Fibroblast of the conjunctiva (primary cell): ENCODE data around the gene NAV2.
A peak's percentile ranks its signal among the peaks of the same experiment; 100 is the strongest.

ENCODE experiments used
- DNase-seq: peaks from one replicate; pipeline ENCODE4 v3.0.0-alpha.2; 2010; ENCODE audit warnings: low read depth

Gene NAV2

DNA sequence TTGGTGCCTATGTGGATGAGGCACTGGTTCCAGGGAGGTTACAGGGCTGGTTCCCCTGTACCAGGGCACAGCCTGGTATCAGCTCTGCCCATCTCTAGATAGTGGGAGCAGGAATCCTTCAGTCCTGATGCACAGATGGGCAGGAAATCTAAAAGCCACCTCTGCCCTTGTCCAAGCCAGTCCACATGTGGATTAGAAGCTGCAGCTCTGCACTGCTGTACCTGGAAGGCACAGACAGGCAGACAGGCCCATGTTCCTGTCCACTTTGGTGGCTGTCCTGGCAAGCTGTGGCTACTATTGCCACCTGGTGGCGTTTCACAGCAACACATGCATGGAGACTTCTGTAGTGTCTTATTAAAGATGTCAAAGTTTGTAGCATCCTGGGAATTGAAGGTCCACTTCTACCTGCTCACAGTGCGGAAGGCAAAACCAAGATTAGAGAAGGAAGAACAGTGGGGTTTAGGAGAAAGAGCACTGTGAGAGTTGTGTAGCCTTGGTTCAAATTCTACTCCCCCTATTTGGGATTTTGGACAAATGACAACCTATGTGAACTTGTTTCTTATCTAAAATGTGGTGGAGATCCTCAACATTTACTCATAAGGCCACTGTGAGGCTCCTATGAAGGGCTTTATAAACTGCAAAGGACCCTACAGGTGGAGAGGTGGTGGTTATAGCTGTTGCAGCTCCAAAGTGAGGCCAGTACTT, 30.1 kb downstream of the NAV2 start:
- peak; percentile 63 for DNase-seq

DNA sequence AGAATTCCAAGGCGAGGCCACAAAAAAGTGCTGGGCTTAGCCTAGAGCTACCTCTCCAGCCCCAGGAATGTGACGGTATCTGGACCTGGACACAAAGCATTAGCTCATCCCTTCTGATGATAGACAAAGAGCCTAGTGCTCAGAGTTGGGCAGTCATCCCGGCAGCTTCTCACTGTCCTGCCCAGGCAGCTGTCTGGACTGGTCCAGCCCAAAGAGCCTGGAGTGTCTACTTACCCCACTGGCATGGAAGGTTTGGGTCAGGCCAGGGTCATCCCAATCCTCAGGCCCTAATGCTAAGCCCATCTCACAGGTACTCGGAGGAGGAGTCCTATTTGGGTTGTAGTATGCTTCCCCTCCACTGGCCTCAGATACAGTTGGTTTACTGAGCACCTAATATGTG, 31.0 kb downstream of the NAV2 start:
- DNase-seq, result no peak

DNA sequence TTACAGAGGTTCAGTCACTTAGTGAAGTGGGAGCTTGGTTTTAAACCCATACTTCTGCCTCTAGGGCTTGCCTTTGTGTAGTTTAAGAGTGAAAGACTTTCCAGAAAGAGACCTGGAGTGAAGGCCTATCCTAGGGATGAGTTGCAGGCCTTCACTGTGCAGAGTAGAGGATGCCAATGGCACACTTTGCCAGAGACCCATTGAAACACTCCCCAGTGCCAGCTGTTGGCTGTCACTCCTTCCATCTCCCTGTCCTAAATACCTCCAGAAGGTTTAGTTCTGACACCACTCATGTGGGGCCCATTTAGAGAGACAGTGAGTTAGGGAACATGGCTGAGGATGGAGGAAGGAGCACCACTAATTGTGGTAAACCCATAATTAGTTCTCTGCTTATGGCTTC, 31.5 kb downstream of the NAV2 start:
- DNase-seq, result no peak

DNA sequence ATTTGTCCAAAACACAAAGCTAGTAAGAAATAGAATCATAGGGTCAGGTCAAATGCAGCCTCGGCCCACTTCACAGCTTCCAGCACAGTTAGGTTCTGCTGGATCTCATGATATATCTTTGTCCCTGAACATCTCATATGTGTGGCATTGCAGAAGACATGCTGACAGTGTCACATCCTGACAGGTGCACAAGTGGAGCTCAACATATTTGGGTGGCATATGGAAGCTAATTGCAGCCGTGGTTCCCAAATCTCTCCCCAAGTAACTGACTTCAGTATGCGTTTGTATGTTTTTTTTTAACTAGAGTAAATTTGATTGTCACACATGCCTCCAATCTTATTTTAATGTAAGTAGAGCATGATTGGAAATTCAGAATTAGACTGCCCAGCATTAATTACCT, 33.4 kb downstream of the NAV2 start:
- DNase-seq, result no peak

DNA sequence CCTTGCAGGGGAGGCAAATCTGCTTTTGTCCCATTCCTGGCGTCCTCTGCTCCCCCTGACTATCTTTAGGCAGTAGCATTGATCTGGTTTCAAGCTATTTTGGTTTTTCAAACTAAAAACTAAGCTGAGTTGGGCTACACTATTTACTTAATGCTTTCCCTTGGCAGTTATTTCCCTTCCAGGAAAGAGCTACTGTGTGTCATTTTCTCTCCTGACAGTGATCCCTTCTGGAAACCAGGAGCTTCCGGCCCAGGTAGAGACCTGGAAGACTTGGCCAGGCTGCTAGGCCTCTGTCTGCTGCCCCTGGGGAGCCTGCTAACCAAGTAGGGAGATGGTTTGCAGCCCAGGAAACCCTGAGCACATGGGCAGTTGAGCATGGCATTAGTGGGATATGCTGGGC, 35.0 kb downstream of the NAV2 start:
- no peak for DNase-seq

DNA sequence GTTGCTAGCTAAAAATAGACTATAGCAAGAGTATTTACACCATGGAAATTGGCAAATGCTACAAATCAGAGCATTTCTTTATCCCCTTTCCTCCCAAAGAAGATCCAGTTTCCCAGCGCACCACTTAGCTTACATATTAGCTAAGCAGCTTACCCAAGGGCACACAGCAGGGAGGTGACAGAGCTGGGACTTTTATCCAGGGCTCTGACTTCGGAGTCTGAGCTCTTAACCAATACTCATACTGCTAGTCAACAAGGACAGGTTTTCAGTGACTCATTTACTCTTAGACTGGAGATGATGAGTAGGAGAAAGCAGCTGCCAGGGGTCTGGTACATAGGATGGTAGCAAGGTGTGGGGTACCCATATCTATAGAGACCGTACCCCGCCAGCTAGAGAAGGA, 38.4 kb downstream of the NAV2 start:
- no peak for DNase-seq

DNA sequence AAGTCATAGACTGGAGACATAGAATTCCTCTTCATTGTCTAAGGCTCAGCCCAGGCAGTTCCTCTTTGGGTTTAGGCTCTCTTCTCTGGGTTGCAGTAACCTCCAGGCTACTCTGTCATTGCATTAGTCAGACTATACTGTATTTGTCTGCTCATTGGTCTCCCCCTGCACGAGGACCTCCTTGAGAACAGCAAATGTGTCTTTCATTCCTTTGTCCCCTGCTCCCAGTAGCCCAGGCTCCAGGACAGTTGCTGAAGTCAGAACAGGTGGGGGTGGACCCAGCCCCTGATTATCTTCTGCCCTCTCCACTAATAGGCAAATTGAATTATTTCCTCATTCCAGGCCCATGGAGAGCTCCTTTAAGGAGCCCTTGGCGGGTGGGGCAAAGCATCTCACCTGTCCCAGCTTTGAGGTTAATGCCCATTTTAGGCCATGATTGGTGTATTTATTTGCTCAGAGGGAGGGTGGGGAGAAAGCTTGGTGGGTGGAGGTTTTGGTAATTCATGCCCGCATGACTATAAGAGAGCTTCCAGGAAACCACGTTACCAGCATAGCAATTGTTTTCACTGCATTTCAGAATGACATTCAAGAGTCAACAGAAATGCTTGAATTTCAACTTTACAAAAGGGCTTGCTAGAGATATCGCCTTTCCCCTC, 40.9 kb downstream of the NAV2 start:
- DNase-seq, result no peak

DNA sequence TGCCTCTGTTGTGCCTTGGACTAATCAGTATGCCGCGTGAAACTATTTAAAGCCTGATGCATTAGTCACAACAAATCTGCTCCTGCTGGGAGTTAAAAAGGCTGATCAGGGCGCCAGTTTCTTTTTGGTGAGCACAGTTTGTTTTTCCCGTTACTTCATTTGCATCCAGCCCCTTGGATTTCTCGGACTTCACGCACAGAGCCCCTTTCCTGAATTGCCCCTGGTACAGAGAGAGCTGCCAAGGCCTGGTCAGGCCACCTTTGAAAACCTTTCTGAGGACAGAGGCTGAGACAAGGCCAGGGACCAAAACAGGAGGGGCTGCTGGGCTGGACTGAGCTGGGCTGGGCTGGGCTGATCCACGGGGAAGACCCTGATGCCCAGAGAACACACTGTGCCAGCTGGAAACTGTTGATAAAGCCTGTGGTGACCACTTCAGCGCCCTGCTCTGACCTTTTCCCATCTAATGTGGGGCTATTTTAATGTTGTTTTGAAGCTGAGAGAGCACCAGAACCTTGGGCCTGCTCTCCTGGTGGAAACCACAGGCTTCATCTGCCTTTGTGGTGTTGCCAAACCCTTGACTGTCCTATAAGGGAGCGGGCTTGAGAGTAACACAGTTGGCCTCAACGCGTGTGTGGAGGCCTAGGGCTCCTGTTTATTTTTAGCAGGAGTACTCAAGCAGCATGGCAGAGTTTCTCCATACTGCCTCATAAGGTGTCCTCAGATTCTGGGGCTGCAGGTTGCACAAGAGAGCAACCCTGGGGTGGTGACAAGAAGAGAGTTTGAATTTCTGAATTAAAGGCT, 44.2 kb downstream of the NAV2 start:
- no peak for DNase-seq

DNA sequence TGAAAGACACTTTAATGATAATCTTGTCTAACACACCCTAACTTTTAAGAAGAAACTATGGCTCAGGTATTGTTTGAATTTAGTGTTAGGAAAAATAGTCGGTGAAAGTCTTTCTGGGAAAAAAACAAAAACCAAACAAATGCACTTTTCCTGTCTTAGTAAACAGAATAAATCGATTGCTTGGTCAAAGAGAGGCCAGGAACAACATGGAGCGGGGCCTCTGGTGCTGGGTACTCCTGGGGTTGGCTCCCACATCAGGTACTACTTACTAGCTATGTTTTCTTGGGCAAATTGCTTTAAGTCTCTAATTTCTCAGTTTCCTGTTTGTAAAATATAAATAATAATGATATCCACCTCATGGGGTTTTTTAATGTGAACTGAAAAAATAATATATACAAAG, 46.8 kb downstream of the NAV2 start:
- DNase-seq, result no peak

DNA sequence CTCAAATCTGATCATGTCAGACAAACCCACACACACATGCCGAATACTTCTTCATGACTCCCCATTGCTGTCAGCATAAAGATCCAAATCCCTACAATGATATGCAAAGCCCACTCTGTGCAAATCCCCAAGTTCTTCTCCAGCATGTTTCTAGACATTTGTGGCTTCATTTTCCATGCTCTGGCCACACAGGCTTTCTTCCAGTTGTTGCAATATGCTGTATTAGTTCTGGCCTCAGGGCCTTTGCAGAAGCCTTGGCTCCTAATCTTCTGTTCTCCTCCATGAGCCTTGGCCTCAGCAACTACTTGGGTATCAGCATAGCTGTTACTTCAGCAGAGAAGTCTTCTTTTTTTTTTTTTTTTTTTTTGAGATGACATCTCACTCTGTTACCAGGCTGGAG, 49.6 kb downstream of the NAV2 start:
- no peak for DNase-seq

DNA sequence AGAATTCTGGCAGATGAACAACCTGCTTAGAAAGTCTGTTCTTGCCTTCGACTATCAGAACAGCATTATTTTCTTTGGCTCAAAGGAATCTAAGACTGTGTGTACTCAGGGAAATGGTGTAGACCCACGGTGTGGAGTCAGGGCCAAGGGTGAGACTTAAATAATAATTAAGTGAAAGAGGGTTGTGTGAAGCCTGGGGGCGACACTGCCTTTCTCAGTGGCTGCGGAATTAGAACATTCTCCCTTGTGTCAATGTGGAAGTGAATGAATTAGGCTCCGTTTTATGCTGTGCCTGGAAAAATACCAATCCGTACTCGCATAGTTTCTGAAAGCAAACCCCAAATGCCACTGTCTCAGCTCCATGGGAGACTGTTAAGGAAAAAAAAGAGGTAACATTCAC, 50.7 kb downstream of the NAV2 start:
- DNase-seq, result no peak

DNA sequence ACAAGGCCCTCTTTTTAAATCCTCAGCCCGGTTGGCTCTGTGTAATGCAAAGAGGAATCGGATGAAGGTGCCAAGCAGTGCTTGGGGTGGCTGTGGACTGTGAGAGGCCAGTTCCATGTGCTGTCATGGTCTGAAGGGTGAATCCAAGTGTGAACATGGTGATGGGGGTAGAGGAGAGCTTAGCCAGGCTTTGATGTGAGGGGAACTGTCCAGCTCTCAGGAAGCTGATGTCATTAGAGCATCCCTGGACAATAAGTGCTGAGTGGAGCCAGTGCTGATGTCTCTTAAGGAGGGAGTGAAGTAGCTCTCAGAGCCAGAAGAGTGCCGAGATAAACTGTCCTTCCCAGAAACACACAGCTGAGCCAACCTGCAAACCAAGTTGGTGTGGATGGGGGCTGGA, 53.6 kb downstream of the NAV2 start:
- DNase-seq, result no peak

DNA sequence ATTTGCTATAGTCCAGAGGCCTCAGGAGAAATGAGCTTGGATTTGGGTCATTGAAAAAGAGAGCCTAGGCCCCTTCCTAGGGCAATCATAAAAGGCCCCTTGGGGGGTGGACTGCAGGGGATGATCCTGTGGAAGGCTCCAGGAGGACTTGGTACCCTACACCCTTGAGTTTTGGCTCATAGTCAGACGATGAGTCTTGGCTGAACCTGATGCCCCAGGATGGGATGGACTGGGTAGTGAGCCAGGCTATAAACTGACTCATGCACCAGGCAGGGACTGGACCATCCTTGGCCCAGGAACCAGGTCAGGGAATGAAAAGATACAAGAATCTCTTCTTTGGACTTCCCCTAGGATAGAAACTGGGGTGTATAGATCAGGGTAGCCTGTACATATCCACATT, 54.2 kb downstream of the NAV2 start:
- no peak for DNase-seq

DNA sequence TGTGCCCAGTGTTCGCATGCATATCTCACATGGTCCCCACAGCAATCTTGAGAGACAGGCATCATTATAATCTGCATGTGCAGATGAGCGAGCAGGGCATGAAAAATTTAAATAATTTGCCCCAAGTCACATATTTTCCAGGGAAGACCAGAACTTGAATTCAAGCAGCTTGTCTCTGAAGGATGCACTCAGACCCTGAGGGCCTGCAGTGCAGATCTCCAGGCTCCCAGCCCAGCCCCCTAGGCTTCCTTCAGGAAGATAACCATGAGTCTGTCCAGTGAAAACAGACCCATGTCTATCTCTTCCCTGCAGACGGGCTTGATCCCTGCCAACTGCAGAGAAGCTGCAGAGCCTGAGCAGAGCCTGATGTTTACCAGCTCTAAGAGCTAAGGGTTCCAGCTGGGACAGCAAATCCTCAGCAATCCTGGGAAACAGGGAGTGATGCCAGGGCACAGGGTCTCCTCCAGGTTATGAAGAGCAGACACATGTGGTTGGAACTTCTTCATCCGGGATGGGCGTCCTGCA, 55.1 kb downstream of the NAV2 start:
- no peak for DNase-seq

DNA sequence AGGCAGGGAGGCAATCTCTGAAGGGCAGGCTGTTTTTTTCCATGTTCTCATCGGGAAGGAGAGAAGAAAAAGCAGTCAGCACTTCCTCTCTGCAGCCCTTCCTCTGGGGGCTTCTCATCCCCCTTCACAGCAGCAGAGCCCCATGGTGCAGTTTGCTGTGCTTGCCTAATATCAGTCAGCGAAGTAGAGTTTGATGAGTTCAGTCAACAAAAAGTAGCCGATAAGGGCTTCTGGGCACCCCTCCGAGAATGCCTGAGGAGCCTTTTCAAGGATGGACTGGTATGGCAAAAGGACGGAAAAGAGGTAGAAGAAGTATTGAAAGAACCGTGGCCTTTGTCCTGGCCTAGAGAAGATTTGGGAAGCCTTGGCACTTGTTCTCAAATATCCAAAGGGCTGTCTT, 55.6 kb downstream of the NAV2 start:
- no peak for DNase-seq

DNA sequence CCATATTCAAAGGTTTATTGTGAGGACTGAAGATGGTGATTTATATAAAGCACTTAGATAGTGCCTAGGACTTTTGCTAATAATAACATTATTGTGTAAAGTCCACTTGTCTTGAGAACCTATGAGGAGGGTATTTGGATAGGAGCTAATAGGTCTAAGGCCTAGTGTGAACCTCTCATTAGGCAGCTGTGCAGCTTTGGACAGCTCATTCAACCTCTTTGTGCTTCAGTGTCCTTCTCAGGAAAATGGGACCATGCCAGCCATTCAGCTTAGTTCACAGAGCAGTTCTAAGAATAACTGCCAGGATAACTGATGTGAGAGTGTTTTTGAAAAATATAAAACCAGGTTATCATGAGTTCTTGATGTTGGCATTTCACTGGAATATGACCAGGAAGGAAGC, 56.2 kb downstream of the NAV2 start:
- no peak for DNase-seq

DNA sequence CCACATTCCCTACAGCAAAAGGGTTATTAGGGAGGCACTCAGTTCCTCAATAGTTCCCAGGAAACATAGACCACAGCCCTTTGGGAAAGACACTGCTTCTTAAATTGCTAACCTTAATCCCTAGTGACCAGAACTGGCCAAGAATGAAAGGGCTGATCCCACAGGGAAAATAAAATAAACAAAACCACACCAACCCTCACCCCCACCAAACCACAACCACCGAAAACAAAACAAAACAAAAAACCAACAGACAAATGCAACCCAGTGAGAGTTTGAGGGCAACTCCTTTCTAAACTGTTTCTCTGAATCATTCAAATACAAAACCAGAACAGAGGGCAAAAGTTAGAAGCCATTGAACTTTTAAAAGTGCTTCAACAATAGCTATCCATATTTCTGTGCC, 57.2 kb downstream of the NAV2 start:
- no peak for DNase-seq

DNA sequence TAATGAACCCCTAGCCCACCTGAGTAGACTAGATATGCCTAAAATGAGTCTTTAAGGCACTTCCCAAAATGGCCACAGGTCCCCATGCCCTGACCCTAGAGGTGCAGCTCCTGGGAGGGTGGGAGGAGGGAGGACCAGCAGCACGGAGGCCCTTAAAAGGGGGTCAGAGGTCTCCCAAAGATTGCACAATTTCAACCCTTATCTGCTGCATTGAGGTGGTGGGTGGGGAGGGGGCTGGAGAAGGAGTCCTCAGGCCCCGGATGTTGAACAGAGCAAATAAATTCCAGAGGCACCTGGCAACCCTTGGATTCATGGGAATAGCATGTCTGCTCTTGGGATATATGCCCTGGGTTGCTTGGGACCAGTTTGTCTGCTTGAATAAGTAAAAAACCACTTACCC, 57.6 kb downstream of the NAV2 start:
- DNase-seq, result no peak

DNA sequence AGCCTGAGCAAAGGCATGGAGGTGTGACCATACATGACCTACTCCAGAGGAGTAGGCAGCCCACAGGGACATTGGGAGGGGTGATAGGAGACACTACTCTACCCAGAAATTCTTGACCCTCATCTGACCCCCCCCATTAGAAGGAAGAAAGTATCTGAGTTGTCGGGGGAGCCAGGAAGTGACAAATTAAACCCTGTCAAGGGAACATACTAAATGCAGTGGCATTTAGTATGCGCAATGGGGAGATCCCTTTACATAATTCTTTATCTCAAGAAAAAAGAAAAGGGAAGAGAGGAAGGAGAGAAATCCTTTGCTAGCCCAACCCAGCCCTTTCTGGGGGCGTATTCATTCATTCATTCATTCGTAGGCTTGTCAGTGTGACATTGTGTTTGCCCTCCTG, 58.8 kb downstream of the NAV2 start:
- DNase-seq, result no peak

DNA sequence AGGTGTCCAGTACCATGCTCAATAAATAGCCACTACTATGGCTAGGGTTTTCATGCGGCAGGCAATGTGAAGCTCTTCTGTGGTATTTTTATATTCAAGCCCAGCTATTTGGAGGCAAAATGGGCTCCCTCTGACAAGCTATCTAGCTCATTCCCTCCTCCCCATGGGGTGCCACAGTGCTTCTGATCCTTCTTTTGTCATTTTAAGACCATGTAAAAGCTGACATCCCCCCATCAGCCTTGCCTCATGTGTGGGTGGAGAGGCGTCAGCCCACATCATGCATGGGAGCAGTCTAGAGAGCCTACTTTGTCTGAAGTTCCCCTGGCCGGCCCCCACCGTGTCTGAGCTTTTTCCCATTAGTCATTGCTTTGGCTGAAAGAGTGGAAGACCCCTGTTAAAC, 59.8 kb downstream of the NAV2 start:
- no peak for DNase-seq

DNA sequence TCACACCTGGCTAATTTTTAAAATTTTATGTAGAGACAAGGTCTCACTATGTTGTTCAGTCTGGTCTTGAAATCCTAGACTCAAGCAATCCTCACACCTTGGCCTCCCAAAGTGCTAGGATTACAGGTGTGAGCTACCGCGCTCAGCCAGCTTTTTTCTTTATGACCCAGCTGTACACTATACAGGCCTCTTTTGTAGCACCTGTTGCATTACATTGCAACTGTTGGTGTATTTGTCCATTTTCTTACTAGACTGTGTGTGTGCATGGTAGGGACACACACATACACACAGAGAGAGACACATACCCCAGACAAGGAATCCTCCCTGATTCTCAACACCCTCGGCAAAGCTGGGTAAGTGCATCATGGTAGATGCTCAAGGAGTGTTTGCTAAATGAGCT, 61.7 kb downstream of the NAV2 start:
- no peak for DNase-seq

DNA sequence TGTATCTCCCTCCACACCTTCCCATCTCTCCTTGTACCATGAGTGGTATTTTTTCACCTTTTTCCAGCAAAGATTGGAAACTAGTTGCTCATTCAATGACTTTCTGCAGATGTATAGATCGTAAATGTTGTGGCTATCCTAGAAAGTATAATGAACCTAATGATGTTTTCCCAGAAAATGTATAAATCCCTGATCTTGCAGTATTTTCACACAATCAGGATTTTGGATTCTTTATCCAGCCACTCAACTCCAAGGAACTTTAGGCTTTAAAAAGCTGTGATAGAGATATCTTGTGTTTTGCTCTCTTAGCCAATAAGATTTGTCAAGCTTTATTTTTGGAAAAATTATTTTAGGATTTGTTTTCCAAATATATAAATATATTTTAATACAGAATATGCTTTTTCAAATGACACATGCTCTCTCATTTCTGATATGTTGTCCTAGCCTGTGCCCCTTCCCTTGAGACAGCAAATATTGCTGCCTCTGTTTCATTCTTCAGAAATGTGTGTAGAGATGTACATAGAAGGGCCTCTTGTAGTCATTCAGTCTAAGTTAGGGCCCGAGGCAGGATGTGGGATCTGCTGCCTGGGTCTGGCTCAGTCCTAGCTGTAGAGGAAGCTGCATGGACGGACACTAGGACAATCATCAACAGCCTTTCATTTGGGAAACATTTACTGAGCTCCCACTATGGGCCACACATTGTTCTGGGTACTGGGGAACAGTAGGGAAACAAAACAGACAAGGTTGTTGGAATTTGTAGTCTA, 62.4 kb downstream of the NAV2 start:
- DNase-seq, result no peak
